ENCODE data around the gene VPS33A.

GRCh38 chr12:122227341-122227740 lies 39.0 kb downstream of the VPS33A start:
- TF ChIP-seq CTCF (IDR thresholded peaks at IDR 0.05; ENCODE audit: insufficient read depth, low read depth, low read length) (no peak), EZH2 (IDR thresholded peaks at IDR 0.05; ENCODE audit: insufficient read depth, low read length) (no peak)

All from astrocyte (in vitro differentiated cells and primary cell).